ENCODE results near the gene HSPH1.
A peak's percentile ranks its signal among the peaks of the same experiment; 100 is the strongest.

HSPH1 gene

DNA sequence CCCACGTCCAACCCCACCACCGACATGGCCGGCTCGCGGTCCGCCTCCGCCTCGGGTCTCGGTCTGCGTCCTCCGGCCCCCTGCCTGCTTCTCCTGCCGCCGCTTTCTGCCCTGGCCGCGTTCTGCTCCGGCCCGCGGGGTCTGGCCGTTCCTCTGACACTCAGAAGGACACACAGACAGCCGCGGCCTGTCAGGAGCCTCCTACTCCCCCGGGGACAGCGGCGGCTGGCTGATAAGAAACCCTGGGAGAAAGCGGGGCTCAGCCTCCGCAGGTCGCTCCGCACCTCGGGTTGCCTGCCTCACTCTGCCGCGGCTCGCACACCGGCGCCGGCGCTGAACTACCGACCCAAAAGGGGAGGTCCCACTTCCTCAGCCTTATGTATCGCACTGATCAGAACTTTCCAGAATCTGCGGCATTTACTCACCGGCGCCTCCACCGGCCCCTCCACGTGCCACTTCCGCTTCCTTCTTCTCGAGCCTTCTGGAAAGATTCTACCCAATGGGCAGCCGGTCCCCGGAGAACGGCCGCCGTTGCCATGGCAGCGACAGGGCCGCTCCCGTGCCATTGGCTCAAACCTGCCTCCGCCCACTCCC lies at the start of gene HSPH1:
HSPH1 (minus strand) TSS at position 348 of the 594 bp plus-strand sequence; CDS start at position 26, 322 bp downstream.
- peak; percentile 93 for DNase-seq (ENCODE audit: low read depth)

- no peak for DNase-seq (ENCODE audit: low read depth)
These were observed 48.1 kb upstream of the HSPH1 start for GRCh38 chr13:31209841-31210210.

DNA sequence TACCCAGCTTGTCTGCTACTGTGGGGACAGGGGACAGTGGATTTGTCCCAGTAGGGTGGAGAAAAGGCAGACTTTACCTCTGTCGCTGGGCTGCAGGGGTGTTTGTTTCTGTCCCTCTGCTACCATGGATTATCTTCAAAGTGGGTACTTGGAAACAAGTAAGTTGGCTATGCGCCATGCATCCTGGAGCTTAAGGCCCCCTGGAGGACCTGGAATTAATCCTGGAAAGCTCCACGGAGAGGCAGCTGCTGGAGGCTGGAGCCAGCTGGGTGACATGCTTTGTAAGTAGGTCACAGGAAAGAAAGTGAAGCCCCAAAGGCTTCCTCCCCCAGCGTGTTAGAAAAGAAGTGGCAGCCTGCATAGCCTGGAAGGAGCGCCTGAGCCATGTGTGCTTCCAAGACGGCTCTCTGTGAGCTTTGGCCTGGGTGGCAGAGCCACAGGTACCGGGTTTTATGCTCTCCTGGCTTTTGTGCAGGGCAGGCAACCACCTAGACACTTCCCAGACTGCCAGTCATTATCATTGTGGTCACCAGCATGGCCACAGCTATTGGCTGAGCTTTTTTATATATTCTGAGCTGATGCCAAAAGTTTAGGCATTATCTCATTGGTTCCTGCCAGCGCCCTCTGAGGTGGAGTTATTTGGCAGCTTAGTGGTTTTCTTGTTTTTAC lies 47.6 kb upstream of the HSPH1 start:
- DNase-seq (ENCODE audit: low read depth): no peak

GRCh38 chr13:31208559-31209122 lies 46.9 kb upstream of the HSPH1 start:
- DNase-seq (ENCODE audit: low read depth): no peak

DNA sequence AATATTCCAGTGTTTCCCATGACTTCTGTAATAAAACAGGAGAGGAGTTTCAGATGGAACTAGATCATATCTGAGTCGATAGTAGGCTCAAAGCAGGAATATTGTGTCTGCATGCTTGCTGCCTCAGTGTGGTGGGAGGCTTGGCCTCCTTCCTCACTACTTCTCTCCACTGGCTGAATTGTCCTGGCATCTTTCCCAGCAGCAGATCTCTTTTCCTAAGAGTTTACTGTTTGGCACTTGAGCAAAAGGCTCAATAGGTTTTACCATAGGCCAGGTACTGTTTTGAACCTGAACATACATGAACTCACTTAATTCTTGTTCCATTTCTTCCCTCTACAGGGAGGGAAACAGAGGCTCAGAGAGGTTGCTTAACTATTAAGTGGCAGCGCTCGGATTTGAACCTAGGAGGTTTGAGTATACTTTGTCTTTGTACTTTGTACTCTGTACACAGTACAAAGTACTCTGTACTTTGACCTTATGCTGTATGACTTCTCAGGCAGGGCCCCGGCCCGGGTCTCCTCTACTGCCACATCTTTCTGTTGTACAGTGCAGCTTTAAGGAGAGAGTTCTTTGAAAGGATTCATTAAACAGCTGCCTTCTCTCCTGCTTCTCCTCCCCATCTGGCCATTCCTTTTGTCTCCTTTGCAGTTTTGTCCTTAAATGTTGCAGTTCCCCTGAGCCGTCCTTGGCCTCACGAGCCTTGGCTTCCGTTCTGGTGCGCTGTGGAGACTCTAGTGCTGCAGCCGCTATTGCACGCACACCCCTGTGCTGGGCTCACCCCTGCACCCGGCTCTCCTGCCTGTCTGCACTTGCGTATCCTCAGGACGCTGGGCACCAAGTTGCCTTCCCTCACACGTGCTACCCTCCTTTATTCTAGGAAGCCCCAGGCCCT lies 46.2 kb upstream of the HSPH1 start:
- DNase-seq (ENCODE audit: low read depth): no peak

DNA sequence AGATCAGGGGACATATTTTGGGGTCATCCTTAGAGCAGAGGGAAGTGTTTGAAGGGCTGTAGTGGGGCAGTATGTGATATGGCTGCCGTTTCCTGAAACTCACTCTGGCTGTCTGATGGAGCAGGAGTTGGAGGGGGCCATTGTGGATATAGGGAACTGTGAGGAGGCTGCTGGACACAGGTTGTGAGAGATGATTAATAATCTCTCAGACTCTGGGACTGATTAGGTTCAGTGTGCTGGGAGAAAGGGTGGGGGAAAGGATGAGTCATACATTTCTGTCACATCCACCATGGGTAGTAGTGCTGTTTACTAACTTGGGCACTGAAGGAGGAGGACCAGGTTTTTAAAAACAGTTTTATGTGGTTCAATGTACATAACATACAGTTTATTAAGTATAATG lies 42.9 kb upstream of the HSPH1 start:
- DNase-seq (ENCODE audit: low read depth): no peak

DNA sequence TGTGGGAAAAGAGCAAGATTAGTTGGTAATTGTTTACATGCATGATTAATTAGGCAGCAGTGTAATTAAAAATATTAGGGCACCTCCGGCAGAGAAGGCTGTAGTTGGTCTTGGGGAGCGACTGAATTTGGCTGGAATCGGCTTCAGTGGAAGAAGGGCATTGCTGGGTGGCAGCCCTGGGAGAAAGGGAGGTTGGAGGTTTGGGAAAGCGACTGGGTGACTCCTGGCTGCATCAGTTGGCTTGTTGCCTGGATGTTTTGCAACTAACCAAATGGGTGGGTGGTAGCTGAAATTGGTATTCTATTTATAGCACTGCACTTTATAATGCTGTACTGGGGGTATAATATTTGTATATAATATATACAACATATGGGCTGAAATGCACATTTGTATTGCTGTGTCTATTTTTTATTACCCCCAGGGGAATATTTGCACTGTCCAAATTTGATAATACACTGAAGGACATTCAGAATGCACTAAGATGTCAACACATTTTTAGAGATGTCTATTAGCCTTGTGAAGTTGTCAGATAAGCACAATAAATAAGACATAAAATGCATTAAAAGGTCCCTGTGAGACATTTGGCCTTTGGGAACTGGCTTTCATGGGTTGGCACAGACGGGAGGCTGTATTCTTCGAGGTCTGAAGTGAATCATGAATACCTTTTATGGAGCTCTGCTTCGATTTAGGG lies 39.8 kb upstream of the HSPH1 start:
- DNase-seq (ENCODE audit: low read depth): no peak

DNA sequence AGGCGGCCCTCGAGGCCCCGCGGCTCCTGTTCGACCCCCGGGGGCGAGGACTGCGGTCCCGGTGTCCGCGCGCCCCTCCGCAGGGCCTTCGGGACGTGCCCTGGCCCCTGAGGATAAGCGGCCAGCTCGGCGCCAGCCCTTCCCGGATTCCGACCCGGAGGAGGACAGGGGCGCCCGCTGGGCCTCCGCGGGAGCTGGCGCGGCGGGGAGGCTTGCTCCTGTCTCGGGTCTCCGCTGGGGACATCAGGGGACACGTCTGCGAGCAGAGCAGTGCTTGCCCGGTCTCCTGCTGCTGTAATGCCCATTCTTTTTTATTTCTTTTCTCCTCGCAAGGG lies 38.9 kb upstream of the HSPH1 start:
- DNase-seq (ENCODE audit: low read depth): peak; percentile 23

DNA sequence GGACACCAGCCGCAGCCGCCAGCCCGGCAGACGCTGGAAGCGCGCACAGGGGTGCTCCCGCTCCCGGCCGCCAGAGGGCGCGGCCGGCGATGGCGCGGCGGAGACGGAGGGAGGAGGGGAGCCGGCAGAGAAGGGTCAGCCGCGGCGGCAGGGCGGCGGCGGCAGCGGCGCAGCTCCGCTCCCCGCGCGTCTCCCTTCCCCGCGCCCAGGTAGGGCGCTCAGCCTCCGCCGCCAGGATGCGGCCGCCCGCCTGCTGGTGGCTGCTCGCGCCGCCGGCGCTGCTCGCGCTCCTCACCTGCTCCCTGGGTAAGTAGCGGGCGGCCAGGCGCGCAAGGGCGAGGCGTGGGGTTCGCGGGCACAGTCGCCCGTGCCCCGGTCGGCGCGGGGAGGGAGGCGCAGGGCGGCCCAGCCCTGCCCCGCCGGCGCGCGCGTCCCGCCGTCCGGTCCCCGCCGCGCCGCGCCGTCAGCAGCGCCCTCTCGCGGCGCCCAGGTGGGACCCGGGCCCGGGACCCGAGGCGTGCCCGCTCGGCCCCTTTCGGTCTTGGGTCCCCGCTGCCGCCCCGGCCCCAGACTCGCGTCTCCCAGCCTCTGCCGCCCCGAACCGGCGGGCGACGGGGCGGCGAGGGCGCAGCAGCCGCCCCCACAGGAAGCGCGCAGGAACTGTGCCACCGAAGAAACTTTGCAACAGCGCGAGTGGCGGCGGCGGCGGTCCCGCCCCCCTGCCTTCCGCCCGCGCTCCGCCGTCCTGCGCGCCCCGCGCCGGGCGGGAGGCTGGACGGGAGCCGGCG lies 38.3 kb upstream of the HSPH1 start, which contains the start of gene B3GLCT:
B3GLCT (plus strand) TSS at position 127 of the 788 bp plus-strand sequence; CDS start at position 237, 110 bp downstream.
- DNase-seq (ENCODE audit: low read depth): peak; percentile 65

DNA sequence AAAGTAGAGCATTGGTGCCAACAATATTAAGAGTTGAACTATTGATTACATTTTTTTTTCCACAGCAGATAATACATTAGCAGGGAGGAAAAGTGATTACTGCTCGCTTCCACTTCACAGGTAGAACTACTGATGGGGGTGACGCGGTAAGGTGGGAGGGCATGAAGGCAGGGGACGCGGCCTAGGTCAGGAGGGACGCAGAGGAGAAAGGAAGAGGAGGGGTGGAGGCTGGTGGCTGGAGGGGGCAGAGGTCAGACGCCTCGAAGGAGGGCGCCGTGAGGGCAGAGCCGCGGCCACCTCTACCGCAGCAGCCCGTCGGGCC lies 37.8 kb upstream of the HSPH1 start:
- DNase-seq (ENCODE audit: low read depth): no peak

DNA sequence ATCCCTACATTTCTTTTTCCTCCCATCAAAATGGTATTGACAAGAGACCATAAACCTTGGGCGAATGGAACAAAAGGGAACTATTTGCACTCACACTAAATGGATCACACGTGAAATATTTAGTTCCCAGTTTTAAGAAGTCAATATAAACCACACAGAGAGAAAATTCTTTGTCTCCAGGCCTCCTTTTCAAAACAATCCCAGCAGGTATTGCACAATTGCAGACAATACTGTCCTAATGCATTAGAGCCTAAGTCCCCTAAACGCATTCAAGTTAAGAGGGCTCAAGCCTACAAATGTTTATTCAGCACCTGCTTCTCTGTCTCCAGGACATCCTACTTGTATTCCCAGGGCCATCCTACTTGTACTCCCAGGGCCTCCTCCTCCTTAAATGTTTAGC lies 36.8 kb upstream of the HSPH1 start:
- DNase-seq (ENCODE audit: low read depth): no peak

DNA sequence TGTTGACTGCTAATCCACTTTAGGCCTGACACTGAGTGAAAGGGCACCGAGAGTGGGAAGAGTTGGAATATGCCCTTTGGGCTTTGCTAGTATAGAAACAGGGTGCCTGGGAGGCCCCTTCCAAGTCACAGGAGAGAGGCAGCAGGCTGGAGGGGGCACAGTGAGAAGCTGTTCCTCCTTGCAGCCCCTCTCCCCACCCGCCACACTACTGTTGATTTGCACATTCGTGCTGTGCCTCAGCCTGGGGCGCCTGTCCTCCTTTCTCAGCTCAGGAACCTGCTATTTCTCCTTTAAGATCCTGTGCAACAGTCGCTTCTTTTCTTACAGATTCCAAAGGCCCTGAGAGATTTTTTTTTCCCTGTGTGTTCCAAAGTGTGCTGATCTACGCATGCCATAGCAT lies 35.3 kb upstream of the HSPH1 start:
- DNase-seq (ENCODE audit: low read depth): no peak

DNA sequence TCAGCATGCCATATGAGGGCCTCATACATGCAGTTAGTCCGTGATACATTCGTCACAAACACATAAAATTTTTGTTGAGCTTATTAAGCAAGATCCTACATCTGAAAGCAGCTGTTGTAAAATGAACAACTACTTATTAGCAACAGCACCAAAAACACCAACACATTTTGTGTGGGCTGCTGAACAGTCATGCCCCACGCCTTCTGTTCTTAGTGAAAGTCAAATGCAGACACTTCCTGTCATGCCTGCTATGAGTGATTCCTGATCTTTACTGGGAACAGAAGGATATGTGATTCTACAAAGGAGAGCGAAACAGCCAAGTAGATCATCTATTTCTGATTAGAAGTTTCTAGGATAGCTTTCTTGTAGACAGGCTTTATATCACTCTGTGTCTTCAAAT lies 33.9 kb upstream of the HSPH1 start:
- no peak for DNase-seq (ENCODE audit: low read depth)

- DNase-seq (ENCODE audit: low read depth): no peak
These were observed 30.6 kb upstream of the HSPH1 start for GRCh38 chr13:31192306-31192705.

GRCh38 chr13:31191748-31192147 lies 30.0 kb upstream of the HSPH1 start:
- no peak for DNase-seq (ENCODE audit: low read depth)

- DNase-seq (ENCODE audit: low read depth): no peak
These were observed 23.4 kb upstream of the HSPH1 start for GRCh38 chr13:31184981-31185645.

- DNase-seq (ENCODE audit: low read depth): no peak
These were observed 22.7 kb upstream of the HSPH1 start for GRCh38 chr13:31184451-31184850.

DNA sequence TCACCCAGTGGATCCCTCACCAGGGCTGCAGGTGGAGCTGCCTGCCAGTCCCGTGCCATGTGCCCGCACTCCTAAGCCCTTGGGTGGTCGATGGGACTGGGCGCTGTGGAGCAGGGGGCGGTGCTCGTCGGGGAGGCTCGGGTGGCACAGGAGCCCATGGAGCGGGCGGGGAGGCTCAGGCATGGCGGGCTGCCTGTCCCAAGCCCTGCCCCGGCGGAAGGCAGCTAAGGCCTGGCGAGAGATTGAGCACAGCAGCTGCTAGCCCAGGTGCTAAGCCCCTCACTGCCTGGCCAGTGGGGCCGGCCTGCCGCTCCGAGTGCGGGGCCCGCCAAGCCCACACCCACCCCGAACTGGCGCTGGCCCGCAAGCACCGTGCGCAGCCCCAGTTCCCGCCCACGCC lies 21.3 kb upstream of the HSPH1 start:
- DNase-seq (ENCODE audit: low read depth): no peak

DNA sequence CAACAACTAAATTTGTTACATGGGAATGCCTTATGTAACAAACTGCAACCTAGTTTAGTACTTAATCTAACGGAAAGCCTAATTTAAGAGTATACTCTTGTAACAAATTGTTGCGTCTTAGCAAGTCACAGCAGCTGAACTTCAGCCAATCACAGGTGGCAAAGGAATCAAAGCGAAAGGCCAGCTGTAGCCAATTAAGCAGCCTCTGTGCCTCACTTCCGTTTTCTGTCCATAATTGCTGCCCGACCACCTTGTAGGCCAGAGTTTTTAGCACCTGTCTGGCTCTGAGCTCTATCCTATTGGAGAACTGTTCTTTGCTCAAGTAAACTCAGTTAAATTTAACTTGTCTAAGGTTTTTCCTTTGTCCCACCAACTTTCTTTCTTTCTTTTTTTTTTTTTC lies 18.1 kb upstream of the HSPH1 start:
- DNase-seq (ENCODE audit: low read depth): no peak

DNA sequence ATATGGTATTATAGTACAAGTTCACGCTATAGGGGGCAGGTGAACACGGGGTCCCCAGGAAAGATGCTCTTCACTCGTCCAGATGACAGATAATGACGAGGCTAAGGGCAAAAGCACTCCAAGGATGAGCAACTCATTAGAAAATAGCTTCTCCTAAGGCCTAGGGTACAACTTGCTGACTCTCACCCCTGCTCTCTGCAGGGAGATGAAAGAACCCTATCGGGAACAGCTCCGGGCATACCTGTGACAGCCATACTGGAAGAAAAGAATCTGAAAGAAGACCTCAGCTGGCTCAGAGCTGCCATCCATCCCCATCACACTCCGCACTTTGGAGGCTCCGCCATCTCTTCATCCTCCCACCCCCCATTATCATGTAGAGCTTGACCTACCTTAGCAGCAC lies 17.5 kb upstream of the HSPH1 start:
- no peak for DNase-seq (ENCODE audit: low read depth)

Measured in stimulated activated CD8-positive, alpha-beta memory T cell treated with anti-CD3 and anti-CD28 coated beads, Interleukin-15, amount 100 ng/mL, for 24 hours (primary cell).